HPDE6-E6E7 (cell line): ENCODE results near the gene CDON.

Experiments used
- DNase-seq: peaks from one replicate; pipeline ENCODE4 v3.0.0; 2011; ENCODE audit warnings: missing footprints; ENCODE audit errors: extremely low spot score

CDON gene

GRCh38 chr11:125956391-125957134, 106.1 kb downstream of the CDON start:
- no peak for DNase-seq

- DNase-seq, result no peak
Measured at GRCh38 chr11:125955856-125956255, 106.8 kb downstream of the CDON start.

DNA sequence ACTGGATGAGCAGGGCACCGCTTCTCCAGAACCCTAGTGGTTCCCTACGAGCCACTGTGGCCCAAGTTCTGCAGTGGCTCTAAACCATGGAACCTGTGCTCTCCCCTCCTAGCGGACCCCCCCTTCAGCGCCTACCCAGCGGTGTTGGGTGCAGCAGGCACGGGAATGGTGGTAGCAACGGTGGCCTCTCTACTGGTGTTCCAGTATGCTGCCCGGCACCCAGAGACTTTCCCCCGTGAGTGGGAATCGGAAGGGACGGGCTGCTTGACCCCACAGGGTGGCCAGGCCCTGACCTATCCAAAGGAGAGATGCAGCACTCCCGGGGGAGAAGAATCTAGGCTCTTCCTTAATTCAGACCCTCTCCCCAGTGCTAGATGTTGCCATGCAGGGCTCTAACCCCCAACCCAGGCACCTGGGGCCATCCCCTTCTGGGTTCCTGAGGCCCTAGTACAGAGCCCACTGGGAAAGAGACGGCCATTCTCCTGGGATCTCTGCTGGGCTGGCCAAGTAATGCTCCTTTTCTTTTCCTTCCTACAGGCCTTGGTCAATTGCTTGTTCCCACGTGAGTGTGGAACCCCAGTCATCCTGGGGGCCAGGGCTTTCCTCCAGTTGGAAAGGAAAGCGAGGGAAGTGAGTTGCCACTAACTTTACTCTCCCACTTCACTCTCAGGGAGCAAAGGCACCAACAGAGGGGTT, 107.6 kb downstream of the CDON start:
- no peak for DNase-seq

GRCh38 chr11:125954123-125954944, 108.3 kb downstream of the CDON start:
- DNase-seq, result no peak

- no peak for DNase-seq
Measured at GRCh38 chr11:125953401-125953935, 109.2 kb downstream of the CDON start.

DNA sequence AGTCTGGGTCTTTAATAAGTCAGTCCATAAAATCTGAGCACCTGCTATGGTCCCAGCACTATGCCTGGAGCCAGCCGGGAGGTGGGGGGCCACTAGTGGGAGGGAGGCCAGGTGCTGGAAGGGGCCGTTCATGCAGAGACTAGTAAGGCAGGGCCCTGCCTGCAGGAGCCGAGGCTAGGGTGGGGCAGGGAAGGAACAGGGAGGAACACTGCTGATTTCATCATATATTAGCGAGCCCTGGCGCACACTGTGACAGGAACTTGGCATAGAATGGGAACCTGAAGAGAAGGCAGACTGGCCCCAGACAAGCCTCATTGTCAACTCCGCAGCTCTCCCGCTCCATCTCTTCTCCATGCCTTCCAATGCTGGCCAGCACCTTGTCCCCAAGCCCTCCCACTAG, 109.7 kb downstream of the CDON start:
- DNase-seq, result peak; percentile 22

GRCh38 chr11:125952559-125952958, 110.1 kb downstream of the CDON start:
- no peak for DNase-seq

GRCh38 chr11:125951731-125952130, 110.9 kb downstream of the CDON start:
- no peak for DNase-seq

GRCh38 chr11:125950696-125951651, 111.7 kb downstream of the CDON start:
- DNase-seq, result no peak

DNA sequence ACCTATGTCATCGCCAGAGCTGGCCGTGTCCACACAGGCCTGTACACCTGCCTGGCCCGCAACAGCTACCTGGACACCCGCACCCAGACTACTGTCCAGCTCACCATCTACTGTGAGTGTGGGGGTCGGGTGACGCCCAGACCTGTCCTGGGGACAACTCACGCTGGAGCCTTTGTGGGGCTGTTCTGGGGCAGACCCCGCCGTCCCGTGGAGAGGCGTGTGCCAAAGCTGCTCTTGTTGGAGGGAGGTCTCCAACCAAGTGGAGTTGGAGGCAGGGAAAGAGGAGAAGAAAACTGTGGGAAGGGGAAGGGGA, 112.5 kb downstream of the CDON start:
- DNase-seq, result no peak

DNA sequence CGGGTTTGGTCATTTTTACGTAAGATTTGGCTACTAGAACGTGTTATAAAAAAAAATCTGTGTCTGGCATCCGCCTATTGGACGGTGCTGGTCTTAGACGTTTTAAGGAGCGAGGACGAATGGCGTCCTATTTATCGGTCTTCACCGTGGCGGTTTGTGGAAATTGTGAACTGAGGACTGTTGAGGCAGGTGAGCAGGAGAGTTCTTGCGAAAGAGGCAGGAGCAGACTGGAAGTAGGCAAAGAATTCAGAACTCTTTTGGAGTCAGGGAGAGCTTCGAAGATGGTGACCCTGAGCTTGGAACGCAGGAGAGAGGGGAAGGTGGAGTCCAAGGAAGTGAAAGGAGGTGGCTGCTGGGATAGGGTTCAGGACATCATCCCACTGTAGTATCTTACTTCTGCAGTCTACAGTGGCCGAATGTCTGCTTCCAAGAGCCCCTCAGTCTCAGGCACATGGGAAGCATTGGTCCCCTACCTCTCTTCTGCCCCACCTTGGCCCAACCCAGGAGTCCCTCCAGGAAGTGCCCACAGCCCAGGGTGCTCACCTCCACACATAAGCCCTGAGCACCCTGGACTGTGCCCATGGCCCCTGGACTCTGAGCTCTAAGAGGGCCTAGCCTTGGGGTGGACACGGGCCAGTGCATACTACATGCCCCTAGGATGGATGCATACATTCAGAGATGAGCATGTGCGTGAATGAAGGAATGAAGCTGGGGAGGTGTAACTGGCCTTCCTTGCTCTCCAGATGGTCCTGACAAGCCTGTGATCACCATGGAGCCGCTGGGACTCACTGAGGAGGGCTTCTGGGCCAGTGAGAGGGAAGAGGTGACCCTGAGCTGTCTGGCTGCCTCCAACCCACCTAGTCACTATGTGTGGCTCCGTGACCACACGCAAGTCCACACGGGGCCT, 113.1 kb downstream of the CDON start:
- DNase-seq, result no peak

- no peak for DNase-seq
Measured at GRCh38 chr11:125948278-125949051, 114.2 kb downstream of the CDON start.

DNA sequence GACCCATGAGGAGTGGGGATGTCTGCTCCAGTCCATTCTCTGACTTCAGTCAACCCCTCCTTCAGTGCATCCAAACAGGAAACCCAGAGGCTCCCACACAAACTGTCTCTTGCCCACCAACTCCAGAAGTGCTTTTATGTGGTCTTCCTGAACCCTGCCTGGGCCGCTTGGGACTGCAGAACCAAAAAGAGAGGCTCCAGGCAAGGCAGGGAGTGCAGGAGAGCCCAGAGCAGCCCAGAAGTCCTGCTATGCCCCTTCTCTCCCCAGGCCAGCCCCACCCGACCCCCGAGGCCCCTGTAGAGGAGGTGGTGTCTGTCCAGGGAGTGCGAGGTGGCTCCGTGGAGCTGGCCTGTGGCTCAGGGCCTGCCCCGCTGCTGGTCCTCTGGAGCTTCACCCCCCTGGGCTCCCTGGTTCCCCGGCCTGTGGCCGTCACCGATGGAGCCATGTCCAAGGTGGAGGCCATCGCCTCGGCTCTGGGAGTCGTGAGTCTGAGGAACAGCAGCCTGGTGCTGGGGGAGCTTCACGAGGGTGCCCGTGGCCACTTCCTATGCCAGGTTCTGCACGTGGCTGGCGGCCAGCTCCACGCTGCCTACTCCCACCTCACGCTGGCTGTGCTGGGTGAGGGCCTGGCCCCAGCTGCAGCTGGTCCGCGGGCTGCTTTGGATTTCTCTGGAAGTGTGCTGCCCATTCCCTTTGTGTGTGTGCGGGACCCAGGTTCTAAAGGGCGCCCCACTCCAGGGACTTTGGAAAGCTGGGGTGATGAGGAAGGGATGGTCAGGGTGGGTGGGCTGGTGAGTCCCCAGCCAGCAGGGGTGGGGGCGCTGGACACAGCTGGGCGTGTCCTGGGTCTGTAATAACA, 115.0 kb downstream of the CDON start:
- no peak for DNase-seq

- DNase-seq, result no peak
Measured at GRCh38 chr11:125946712-125947418, 115.8 kb downstream of the CDON start.

DNA sequence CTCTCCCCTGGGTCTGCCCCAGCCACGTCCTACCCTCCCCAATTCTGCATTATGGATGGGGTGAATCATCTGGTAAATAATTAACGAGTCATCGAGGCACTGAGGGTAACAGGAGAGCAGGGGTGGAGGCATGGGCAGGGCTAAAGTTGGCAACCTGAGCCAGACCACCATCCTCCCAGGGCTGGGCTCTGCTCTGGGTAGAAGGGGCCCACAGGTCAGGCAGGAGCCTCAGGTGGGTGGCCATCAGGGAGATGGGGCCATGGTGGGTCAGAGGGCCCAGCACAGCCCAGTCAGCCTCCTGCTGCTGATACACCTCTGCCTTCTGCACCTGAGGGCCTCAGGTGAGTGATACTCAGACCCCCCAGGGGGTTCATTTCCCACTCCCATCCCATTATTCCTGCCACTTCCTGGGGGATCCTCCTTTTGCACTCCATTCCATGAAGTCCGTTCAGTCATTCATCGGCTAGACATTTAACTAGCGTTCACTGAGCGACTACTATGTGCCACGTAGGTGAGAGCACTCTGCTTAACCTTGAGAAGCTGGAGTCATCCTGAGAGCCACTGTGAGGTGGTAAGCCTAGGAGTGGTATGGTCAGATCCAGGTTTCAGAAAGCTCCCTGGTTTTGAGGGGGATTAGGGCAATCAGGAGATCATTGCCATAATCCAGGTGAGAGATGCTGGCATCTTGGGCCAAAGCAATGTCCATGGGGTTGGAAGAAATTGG, 116.7 kb downstream of the CDON start, which contains the start of gene VSIG10L2:
VSIG10L2 (plus strand) TSS at position 248 of the 724 bp plus-strand sequence; CDS start at position 260, 12 bp downstream.
- DNase-seq, result no peak

- no peak for DNase-seq
Measured at GRCh38 chr11:125945011-125945796, 117.5 kb downstream of the CDON start.
